ENCODE measurements around the gene AMN. TPM values are rescaled to one million over a fixed set of nuclear protein-coding genes. Genes with fewer than 3 reads are reported as not detected.

The AMN gene
- total and polyA plus RNA-seq, 2 donors (not counting 1 experiment from before 2014, with no cell fraction given), result 11.5 to 15.0 TPM

DNA sequence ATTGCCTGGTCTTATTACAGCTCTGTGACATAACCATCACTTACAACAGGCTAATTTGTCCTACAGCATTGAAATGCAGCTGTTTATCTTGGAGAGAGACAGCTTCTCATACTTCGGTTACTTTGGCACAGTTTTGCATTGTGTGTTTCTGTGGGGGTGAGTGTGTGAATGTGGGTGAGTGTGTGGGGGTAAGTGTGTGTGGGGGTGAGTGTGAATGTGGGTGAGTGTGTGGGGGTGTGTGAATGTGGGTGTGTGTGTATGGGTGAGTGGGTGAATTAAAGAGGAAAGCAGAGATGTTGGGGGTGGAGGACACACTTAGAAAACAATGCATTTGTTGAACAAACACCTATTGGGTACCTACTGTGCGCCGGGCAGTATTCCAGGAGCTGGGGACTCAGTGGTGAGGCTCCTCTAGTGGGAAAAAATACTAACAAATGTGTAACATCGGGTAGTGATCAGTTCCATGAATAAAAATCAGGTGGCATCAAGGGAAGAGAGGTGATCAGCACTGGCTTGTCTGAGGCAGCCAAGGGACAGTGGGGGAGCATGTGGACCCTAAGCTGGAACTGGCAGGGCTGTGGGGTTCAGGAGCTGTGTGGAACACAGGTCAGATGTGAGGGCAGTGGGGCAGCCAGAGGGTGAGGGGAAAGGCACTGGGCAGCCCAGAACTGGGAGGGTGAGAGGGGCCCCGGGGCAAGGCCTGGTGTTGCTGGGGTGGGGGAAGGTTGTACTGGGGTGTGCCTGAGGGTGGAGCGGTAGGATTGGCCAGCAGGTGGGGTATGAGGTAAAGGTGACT lies 44.1 kb upstream of the AMN start:
- Mint-ChIP-seq H3K4me3 (no peak overlapping the region), H3K4me1 (no peaks in the 10 kb centered on the region), H3K27ac (peak overlapping the region; percentile 38), H3K9me3 (ENCODE audit: insufficient read depth) (no peaks in the 10 kb centered on the region), H3K27me3 (no peaks in the 10 kb centered on the region)
- POLR2A ChIA-PET, result interaction anchor here (0.6 kb wide), 1 partner anchor 22 kb away, joined by 13 read pairs; no protein-coding TSS in a partner anchor
- no peaks in the 10 kb centered on the region for H3K4me1 ChIP-seq (ENCODE audit: control insufficient read depth in 2 of 2, insufficient read depth in 2 of 2, low read length in 2 of 2)
- H3K27ac ChIP-seq (ENCODE audit: low read length in 2 of 2), result peak overlapping the region in 1 of 2 donors; percentile 32
- H3K79me2 ChIP-seq (ENCODE audit: control insufficient read depth, insufficient read depth, low read length), result peaks cover 18% of the 10 kb centered on the region
- intact Hi-C loops (cut with micrococcal nuclease), result no loop called here
- TF ChIP-seq EZH2 (IDR thresholded peaks at IDR 0.05; ENCODE audit: borderline replicate concordance, insufficient read depth, low read depth, low read length, poor library complexity, severe bottlenecking), result no peak
- TF ChIP-seq, protein P1, sequence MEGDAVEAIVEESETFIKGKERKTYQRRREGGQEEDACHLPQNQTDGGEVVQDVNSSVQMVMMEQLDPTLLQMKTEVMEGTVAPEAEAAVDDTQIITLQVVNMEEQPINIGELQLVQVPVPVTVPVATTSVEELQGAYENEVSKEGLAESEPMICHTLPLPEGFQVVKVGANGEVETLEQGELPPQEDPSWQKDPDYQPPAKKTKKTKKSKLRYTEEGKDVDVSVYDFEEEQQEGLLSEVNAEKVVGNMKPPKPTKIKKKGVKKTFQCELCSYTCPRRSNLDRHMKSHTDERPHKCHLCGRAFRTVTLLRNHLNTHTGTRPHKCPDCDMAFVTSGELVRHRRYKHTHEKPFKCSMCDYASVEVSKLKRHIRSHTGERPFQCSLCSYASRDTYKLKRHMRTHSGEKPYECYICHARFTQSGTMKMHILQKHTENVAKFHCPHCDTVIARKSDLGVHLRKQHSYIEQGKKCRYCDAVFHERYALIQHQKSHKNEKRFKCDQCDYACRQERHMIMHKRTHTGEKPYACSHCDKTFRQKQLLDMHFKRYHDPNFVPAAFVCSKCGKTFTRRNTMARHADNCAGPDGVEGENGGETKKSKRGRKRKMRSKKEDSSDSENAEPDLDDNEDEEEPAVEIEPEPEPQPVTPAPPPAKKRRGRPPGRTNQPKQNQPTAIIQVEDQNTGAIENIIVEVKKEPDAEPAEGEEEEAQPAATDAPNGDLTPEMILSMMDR (IDR thresholded peaks at IDR 0.05), result no peak
- H3K4me3 ChIP-seq (ENCODE audit: control extremely low read depth in 1 of 5, extremely low read depth in 1 of 5, insufficient read depth in 1 of 5, low read depth in 2 of 5, low read length in 4 of 5), result no peak overlapping the region
- H3K9me3 ChIP-seq (ENCODE audit: control extremely low read depth in 1 of 3, control insufficient read depth in 2 of 3, insufficient read depth in 1 of 3, low read length in 2 of 3), result no peaks in the 10 kb centered on the region
- CTCF ChIA-PET, result interaction anchor here (1.5 to 2.4 kb wide), 2 partner anchors 95 to 183 kb away, joined by 3 to 14 read pairs; no protein-coding TSS in a partner anchor
- H2AFZ ChIP-seq (ENCODE audit: insufficient read depth, low read depth, low read length, poor library complexity, severe bottlenecking), result no peak overlapping the region
- ATAC-seq (ENCODE audit: low read depth) (no peak), DNase-seq (peak; percentile 35)
- no peaks in the 10 kb centered on the region for H3K27me3 ChIP-seq (replicated peaks in 1 of 4; ENCODE audit: control extremely low read depth in 1 of 4, control insufficient read depth in 3 of 4, insufficient read depth in 4 of 4, low read length in 3 of 4)
- H3K9ac ChIP-seq (ENCODE audit: low read length), result no peak overlapping the region
- H3K36me3 ChIP-seq (replicated peaks in 1 of 2; ENCODE audit: control extremely low read depth in 1 of 2, control insufficient read depth in 1 of 2, extremely low read depth in 1 of 2, insufficient read depth in 2 of 2, low read length in 1 of 2), result peaks cover 7 to 79% of the 10 kb centered on the region in 2 experiments
- 90% methylated on average over 6 of the region's 6 CpGs for WGBS (ENCODE audit: insufficient coverage)
- H4K20me1 ChIP-seq (ENCODE audit: control insufficient read depth, insufficient read depth, low read length, poor library complexity, severe bottlenecking), result peaks cover 9% of the 10 kb centered on the region
- no peak overlapping the region for H3K4me2 ChIP-seq (replicated peaks; ENCODE audit: low read depth, low read length, poor library complexity, severe bottlenecking)

DNA sequence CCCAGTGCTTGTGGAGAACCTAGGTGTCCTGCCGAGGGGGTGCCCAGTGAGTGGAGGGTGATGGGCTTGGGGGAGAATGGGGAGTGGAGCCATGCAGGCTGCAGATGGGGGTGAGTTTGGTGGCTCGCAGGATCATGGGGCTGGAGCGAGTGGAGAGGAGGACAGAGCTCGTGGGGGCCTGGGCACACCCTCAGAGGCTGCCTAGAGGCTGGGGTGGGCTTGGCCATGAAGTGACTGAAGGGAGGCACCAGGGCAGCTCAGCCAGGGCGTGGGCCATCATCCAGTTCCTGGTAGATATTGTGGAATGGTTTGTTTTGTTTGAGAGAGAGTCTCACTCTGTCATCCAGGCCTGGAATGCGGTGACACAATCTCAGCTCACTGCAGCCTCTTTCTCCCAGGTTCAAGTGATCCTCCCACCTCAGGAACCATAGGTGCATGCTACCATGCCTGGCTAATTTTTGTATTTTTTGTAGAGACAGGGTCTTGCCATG lies 43.4 kb upstream of the AMN start:
- POLR2A ChIA-PET, result no interaction called here
- Mint-ChIP-seq H3K27ac (peak overlapping the region; percentile 38), H3K27me3 (no peaks in the 10 kb centered on the region), H3K4me3 (no peak overlapping the region), H3K9me3 (ENCODE audit: insufficient read depth) (no peaks in the 10 kb centered on the region), H3K4me1 (no peaks in the 10 kb centered on the region)
- peaks cover 7 to 77% of the 10 kb centered on the region in 2 experiments for H3K36me3 ChIP-seq (replicated peaks in 1 of 2; ENCODE audit: control extremely low read depth in 1 of 2, control insufficient read depth in 1 of 2, extremely low read depth in 1 of 2, insufficient read depth in 2 of 2, low read length in 1 of 2)
- H3K27ac ChIP-seq (ENCODE audit: low read length in 2 of 2), result peak overlapping the region in 1 of 2 donors; percentile 32
- no peak for TF ChIP-seq EZH2 (IDR thresholded peaks at IDR 0.05; ENCODE audit: borderline replicate concordance, insufficient read depth, low read depth, low read length, poor library complexity, severe bottlenecking)
- TF ChIP-seq, protein P1 (IDR thresholded peaks at IDR 0.05), result no peak
- no peak for ATAC-seq (ENCODE audit: low read depth)
- no peak overlapping the region for H3K4me2 ChIP-seq (replicated peaks; ENCODE audit: low read depth, low read length, poor library complexity, severe bottlenecking)
- 91% methylated on average over 6 of the region's 6 CpGs for WGBS (ENCODE audit: insufficient coverage)
- CTCF ChIA-PET, result interaction anchor here (1.5 to 2.6 kb wide), 3 partner anchors 96 to 185 kb away, joined by 3 to 14 read pairs (median 9); no protein-coding TSS in a partner anchor
- peaks cover 18% of the 10 kb centered on the region for H3K79me2 ChIP-seq (ENCODE audit: control insufficient read depth, insufficient read depth, low read length)
- H3K27me3 ChIP-seq (replicated peaks in 1 of 4; ENCODE audit: control extremely low read depth in 1 of 4, control insufficient read depth in 3 of 4, insufficient read depth in 4 of 4, low read length in 3 of 4), result no peaks in the 10 kb centered on the region
- no peak overlapping the region for H3K4me3 ChIP-seq (ENCODE audit: control extremely low read depth in 1 of 5, extremely low read depth in 1 of 5, insufficient read depth in 1 of 5, low read depth in 2 of 5, low read length in 4 of 5)
- H2AFZ ChIP-seq (ENCODE audit: insufficient read depth, low read depth, low read length, poor library complexity, severe bottlenecking), result no peak overlapping the region
- H4K20me1 ChIP-seq (ENCODE audit: control insufficient read depth, insufficient read depth, low read length, poor library complexity, severe bottlenecking), result peaks cover 9% of the 10 kb centered on the region
- intact Hi-C loops (cut with micrococcal nuclease), result no loop called here
- no peak overlapping the region for H3K9ac ChIP-seq (ENCODE audit: low read length)
- no peaks in the 10 kb centered on the region for H3K9me3 ChIP-seq (ENCODE audit: control extremely low read depth in 1 of 3, control insufficient read depth in 2 of 3, insufficient read depth in 1 of 3, low read length in 2 of 3)
- DNase-seq, result no peak
- H3K4me1 ChIP-seq (ENCODE audit: control insufficient read depth in 2 of 2, insufficient read depth in 2 of 2, low read length in 2 of 2), result no peaks in the 10 kb centered on the region
